GM21390 (cell line): ENCODE results near the gene PROX1.

Experiments used
- ATAC-seq: cut with Tn5 transposase; IDR thresholded peaks from one replicate; pipeline ENCODE4 v1.9.1; 2021; ENCODE audit not compliant: unreplicated experiment

PROX1 gene

DNA sequence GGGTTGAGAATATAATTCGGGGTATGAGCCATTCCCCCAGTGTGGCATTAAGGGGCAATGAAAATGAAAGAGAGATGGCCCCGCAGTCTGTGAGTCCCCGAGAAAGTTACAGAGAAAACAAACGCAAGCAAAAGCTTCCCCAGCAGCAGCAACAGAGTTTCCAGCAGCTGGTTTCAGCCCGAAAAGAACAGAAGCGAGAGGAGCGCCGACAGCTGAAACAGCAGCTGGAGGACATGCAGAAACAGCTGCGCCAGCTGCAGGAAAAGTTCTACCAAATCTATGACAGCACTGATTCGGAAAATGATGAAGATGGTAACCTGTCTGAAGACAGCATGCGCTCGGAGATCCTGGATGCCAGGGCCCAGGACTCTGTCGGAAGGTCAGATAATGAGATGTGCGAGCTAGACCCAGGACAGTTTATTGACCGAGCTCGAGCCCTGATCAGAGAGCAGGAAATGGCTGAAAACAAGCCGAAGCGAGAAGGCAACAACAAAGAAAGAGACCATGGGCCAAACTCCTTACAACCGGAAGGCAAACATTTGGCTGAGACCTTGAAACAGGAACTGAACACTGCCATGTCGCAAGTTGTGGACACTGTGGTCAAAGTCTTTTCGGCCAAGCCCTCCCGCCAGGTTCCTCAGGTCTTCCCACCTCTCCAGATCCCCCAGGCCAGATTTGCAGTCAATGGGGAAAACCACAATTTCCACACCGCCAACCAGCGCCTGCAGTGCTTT, 9.4 kb downstream of the PROX1 start:
- no peak for ATAC-seq

DNA sequence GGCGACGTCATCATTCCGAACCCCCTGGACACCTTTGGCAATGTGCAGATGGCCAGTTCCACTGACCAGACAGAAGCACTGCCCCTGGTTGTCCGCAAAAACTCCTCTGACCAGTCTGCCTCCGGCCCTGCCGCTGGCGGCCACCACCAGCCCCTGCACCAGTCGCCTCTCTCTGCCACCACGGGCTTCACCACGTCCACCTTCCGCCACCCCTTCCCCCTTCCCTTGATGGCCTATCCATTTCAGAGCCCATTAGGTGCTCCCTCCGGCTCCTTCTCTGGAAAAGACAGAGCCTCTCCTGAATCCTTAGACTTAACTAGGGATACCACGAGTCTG, 10.0 kb downstream of the PROX1 start:
- ATAC-seq = no peak

DNA sequence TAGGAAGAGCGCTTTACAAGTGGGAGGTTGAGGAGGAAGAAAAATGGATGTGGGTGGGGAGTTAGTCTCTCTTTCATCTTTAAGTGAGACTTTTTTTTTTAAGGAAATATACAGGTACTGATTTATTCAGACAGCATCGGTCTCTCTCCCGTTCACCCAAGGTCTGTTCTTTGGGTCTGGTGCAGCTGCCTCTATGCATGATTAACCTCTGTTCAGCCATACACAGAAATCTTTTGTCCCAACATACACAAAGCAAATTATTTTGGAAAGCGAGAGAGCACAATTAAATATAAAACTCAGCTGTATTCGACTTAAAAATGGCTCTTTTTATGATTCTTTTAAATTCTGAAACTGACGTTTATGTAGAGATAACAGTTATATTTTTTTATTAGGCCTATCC, 11.0 kb downstream of the PROX1 start:
- ATAC-seq = no peak

DNA sequence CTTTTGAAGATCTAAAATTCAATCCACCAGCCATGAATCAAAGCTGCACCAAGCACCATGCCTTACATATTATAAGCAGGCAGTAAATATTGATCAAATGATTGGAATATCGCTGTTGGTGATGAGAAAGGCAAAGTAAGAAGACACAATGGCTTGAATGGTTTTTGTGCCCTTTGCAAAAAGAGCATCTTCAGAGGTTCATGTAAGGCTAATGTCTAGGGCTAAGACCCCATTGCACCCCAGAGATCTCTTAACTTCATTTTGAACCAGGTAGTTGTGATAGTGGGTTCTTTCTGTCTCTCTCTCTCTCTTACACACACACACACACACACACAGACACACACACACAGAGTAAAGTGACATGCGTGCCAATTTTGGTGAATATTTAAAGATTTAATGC, 12.0 kb downstream of the PROX1 start:
- no peak for ATAC-seq

DNA sequence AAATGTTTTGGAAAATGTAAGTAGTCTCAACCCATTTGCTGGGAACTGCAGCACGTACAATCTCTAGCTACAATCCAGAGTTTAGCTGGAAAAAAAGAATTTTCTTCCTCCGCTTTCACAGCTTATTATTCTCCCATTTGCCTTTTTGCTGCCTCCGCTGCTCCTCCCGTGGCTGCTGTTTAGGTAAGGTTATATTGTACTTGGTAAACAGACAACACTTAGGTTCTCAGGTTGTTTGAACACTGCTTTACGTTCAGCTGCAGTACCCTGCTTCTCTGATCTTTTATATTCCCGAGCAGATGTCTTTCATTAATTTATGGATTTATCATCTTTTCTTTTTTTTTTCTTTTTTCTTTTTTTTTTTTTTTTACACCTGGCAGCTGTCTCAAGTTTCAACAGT, 14.3 kb downstream of the PROX1 start:
- no peak for ATAC-seq

DNA sequence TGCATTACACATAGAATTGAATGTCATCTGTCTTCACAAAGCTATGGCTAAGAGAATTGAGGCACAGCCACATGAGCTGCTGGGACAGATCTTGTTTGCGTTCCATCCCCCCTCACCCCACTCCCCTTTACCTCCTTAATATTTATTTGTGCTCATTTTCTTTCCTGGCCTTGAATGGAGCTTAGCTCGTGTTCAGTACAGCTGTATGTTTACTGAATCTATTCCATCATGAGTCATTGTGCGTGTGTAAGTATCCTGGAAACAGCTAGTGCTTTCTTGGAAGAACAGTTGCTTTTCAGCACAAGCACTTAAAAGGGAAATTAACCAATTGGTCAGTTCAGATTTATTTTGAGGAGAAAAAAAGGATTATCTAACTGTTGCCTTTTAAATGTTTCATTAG, 14.7 kb downstream of the PROX1 start:
- ATAC-seq = no peak

DNA sequence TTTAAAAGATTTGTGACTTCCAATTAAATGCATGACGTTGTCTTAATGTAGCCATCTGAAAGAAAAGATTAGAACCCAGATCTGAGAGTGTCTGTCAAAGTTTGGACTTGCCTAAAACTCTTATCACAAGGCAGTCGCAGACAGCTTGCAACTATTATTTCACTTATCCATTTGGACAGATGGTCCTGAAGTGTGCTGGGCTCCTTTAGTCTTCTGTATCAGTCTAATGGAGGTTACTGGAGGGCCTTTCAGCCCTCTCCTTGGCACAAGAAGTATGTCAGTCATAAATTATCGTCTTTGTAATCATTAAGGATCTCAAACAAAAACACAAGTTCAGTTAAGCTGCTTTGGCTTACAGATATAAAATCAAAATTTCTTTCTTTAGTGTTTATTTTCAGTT, 15.5 kb downstream of the PROX1 start:
- no peak for ATAC-seq

DNA sequence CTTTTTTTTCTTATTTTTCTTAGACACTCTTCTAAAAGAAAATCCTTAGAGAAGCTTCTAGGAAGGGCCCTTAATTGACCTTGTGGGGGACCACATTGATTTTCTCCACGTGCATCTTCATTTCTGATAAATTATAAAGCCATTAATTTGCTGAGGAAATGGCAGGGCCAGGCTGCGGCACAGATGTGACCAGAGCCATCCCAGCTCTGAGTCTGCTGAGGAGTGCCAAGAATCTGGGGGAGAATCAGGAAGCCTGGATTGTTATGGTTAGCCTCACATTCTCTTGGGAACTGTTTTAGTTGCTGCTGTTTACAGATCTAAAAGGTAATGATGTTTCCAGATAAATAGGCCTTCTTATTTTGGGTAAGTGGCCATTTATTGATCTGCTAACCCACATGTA, 16.2 kb downstream of the PROX1 start:
- no peak for ATAC-seq

DNA sequence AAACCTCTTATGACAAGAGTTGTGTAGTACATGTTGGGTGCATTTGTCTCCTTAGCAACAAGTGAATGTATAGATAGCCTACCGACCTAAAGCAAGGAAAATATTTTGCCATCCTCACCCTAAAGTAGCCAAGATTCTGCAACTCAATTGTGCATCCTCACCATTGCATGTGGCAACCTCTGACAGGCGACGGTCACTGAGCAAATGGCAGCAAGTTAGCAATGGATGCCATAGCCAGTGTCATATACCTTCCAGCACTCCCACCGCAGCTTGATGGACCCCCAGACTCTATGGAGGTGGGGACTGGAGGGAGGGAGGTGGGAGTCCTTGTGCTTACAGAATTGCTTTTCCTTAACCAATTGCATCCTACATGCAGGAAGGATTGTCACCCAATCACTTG, 17.0 kb downstream of the PROX1 start:
- ATAC-seq = no peak

DNA sequence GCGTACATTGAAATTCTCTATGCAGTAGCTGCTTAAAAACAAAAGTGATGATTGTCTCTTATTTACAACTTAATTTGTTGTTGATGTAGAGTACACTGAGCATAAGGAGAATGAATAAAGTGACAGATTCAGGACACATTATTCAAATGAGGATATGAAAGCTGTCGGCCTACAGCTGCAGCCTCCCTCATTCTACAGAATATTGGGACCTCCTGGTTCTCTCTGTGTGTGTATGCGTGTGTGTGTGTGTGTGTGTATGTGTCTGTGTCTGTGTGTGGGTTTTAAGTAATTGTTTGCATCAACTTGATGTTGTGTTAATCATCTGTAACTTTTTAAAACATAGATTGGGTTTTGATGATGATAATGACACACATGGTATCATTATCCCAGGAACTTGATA, 17.9 kb downstream of the PROX1 start:
- ATAC-seq = no peak

DNA sequence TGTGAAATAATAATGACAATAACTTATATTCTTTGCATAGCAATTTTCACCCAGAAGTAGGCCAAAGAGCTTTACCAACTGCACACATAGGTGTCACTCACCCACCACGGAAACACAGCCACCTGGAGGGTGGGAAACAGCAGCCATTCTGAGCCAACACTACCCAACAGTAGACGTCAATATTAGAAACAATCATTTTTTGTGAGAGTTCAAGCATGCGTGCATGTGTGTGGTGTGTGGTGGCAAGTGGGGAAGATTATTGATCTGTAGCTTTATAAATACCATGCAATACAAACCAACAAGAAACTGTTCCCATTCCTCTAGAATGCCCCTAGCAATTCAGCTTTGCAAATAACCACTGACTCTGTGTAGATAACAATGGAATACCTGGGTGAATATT, 19.1 kb downstream of the PROX1 start:
- ATAC-seq = no peak

DNA sequence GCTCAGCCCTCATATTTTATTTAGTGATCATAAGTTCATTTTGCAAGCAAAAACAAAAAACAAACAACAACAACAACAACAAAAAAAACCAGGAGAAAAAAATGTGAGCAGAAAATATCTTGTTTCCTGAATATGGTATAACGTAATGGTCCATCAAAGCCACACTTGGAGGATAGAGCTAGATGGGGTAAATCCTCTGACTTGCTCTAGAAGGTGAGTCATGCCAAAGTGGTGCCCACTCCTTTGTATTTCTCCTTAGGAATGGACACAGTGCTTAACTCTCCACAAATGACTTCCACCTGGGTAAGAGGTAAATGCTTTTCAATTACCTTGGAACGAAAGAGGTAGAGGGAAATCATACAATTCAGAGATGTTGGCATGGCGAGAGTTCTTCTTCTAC, 20.6 kb downstream of the PROX1 start:
- no peak for ATAC-seq

DNA sequence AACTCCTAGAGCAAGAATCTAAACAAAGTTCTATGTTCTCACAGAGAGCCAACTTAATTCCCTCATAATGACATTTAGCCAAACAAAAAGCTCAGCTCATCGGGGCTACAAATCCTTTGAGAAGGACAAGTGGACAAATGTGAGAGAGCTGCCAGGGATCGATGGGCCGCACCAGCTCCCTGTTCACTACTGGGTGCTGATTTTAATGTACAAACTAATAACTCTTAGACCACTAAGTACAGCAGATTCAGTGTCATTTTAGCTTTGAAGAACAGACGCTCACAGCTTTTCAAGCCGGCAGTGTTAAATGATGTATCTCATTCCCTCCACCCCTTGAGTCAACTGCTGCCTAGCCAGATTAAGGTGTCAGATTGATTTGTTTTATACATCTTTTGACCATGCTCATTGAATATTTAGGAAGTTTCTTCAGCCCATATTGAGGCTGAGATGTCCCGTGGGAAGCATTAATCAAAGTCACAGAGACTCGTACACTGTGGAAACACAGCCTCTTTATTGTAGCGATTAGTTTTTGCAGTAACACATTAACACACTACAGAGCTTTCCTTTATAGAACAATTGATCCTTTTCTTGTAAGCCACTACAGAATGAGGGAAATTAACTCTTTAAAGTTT, 21.1 kb downstream of the PROX1 start:
- no peak for ATAC-seq

DNA sequence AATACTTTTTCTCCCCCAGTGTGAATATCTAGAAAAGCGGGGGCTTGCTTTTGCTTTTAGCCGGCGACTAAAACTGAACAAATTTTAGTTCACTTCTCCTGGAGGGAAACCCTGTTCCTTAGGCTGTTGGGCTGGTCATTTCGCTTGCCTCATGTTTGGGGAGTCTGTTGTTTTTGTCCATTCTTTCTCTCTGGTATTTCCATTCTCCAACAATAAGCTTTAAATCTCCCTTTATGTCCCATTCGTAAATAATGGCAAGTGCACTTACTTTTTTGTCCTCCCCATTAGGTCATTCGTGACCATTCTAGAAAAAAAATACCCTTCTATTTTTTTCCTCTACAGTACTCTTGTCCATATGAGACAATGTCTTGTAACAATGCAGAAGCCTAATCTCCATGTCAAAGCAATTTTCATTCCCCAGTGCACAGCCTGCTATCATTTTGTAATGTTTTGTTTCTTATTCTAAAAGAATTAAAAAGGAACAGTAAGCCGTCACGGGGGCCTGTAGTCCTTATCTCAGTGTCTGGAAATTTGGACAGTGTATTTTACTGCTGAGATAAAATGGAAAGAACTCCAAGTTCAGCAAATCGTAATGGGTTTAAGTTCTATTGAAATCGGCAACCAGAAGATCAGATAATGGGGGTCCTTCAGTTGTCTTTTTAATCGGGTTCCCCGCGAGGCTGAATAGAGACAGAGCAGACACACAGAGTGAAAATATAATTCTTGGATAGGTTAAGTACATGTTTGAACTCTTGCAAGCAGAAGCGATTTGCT, 21.8 kb downstream of the PROX1 start:
- no peak for ATAC-seq

DNA sequence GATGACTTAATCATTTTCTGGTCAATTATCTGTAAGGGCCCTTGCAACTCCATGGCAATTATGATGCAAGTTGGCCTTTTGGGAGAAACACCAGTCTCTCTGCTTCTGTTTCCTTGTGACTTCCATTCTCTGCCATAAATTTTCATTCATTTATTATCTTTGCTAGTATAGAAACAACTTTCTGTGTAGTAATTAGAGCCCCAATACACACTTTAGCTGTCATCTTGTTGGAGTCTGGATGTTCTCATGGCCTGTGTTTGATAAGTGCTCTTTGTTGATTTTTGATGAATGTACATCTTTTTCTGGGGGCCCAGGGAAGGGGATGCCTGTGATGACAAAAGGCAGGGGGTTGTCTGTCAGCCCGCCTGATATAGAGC, 22.4 kb downstream of the PROX1 start:
- ATAC-seq = no peak

DNA sequence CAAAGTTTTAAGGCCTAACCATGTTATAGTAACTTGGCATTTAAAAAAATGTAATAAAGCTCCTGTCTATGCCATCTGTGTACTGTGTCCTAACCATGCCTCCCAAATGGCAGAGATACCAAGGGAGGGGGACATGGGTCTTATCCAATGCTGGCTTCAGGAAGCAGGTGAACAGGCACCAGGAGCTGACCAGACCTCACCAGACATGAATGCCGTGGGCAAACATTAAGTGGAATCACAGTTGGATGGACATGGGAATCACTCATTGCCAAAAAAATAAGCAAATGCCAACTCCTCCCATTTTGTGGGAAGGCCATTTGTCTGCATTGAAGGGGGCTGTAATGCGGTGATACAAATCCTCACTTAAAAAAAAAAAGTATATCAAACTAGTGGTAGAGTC, 22.9 kb downstream of the PROX1 start:
- ATAC-seq = no peak

DNA sequence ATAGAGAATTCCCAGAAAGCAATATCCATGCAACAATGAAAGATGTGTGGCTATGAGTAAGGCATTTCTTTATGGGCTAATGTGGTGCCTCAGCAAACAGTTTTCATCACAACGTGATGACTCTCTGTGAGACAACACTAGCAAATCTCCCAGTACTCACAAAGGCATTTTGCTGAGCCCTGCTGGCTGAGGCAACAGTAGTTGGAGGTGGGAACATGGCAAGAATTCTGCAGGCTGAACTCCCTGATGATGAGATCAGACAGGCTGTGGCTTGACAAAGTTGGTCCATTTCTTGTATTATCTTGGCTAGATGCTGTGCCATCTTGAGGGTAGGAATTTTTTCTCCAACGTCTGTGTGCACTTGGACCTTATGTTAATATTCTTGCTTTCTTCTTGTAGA, 24.6 kb downstream of the PROX1 start:
- no peak for ATAC-seq

DNA sequence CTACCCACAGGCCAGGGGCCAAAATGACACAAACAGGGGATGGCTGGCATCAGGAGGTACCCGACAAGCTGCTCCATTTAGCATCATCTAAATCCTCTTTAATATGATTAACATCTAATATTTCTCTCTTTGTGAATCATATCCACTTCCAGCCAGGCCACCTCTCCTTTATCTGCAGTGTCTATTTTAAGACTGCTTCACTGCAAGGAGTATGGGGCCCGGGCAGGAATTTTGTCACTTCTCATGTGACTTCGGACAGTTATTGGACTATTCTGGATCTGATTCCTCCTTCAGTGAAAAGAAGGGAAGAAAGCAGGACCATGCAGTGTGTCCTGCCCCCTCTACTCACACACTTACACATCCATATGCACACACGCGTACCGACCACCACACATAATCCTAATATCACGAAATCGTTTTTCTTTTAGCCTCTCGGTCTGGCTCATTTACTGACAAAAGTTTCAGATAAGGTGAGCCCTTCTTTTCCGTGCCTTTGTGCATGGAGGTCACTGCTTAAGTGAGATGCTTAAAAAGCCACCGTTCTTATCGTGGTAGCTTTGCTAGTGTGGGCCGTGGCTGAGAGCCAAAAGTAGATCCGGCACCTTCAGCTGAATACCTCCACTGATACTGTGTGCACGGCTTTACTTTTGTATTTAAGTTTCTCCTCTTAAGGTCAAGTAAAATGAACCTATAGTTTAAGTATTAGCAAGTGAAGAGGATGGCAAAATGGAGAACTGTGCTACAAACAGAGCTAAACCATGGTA, 26.0 kb downstream of the PROX1 start:
- no peak for ATAC-seq

DNA sequence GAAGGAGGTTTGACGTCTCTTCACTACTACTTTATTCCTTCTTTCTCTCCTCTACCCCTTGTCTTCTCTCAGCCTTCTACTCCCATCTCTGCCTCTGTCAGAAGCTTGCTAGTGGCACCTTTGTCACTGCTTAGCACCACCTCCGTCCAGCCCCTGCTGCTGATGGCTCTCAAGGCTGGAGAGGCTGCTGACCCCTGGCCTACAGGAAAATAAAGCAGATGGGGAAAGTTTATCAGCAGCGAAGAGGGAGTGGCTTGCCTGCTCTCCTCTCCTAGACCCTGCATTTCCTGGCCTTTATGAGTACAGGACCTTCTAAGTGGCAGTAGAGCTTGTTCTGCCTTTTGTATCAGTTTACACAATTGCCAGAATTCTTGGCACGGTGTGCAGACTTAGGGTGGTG, 27.0 kb downstream of the PROX1 start:
- ATAC-seq = no peak

DNA sequence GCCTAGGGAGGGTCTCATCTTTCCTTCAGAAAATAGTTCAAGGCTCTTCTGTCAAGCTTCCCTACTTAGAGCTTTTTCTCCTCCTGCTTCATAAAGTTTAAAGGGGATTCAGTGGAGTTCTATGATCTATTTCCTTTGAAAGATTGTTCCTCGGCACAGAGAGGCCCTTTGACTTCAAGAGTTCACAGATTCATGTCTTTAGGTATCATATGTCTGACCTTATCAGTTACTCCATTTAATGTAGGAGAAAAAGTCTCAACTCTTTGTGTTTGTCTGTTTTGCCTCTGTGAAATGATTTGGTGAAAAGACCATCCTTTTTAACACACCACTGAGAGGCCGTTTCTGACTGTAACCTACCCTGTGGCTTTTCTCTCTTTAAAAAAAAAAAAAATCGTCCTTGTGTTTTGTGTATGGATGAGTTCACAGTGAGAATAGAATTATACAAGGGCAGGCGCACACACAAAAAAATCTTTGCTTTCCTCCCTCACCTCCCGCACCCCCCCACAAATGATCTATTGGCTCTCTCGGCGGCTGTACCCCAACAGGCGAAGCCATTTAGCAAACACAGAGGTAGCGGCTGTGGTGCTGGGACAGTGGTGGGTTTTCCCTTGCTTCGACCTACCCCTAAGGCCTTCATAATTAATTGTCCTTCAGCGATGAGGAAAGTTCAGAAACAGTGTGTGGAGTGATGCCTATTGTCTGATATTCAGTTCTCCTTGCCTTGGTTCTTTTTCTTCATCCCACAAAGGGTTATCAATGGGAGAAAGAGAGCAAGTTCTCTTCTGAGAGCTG, 29.6 kb downstream of the PROX1 start:
- no peak for ATAC-seq
